Peyer's patch (tissue), 4 donors: ENCODE measurements around the gene UQCR11.

Experiments used
- CTCF ChIP-seq, 6 experiments: fragments of 450-650 bp in 4 of 6; fragments of 200-600 bp in 2 of 6; sonication (generic) in 1 of 6; IDR thresholded peaks; one replicate each; pipeline ENCODE4 v1.5.1; 2017 to 2019; ENCODE audit warnings: antibody characterized with exemption in 6 of 6, mild to moderate bottlenecking in 3 of 6, moderate library complexity in 1 of 6
- POLR2A ChIP-seq, 2 donors: fragments of 450-650 bp; IDR thresholded peaks; one replicate each; pipeline ENCODE4 v1.5.1; 2017; ENCODE audit warnings: antibody characterized with exemption in 2 of 2, mild to moderate bottlenecking in 2 of 2, moderate library complexity in 2 of 2

- TF ChIP-seq CTCF (IDR thresholded peaks at IDR 0.05) = no peak
- no peak for TF ChIP-seq POLR2A (IDR thresholded peaks at IDR 0.05)
These were observed 17.4 kb downstream of the UQCR11 start for GRCh38 chr19:1587872-1588271.
